Measurements from ENCODE around the gene KLF14.
"Not testable (repeated sequence)": the region's sequence is repeated elsewhere in the genome, so short reads cannot be mapped to it uniquely, and the experiment has no call there.

Gene KLF14

DNA sequence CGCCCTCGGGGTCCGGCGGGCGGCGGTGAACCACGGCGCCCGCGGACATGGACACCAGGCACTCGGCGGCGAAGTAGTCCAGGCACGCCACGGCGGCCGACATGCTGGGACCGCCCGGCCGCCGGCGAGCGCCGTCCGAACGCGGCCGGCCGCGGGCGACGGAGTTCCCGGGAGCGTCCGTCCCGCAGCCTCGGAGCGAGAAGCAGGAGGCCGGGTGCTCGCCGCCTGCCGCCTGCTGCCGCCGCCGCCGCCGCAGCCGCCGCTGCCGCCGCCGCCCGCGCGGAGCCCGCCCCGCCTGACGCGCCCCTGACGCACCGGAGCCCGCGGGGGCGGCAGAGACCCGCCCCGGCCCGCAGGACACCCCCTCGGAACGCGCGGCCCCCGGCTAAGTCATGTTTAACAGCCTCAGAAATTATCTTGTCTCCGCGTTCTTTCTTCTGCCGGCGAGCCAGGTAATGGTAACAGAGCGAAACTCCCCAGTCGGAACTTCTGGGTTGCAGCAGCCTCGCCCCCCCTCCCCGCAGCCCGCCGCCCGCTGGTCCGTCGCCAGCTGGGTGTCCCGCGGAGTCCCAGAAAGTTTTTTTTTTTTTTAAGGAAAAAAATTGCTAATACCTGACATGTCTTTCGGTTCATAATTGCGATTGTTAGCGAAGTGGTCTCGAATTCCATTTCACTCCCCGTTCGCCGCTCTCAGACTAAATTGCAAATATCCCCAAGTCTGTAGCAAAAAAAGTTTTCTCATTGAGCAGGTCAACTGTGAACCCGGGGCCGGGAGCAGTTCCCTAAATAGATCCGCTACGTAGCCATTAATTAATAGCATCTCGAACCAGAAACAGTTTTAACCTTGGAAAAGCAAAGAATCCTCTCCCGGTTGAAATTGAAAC, at the start of gene KLF14:
TSS of gene KLF14 (minus strand) at position 277 of the 884 bp plus-strand sequence. CDS start at position 103, 174 bp downstream.
- DNase-seq (ENCODE audit: low read depth), result no peak

DNA sequence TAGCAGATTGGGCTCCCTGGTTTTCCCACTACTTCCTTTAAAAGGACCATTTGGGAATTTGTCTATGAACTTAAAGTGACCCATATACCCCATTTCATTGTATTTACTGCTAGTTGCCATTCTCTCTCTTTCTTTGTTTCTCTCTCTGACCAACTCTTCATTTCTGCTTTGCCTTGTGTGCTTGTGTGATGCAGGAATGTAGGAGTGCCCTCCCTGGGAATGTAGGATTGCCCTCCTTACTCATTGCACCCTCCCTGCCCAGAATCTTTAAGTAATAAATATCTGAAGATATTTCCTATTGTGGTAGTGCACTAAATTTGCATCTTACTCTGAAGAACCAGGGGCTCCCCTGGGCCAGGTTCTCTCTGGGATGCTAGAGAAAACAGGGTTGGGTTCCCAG, 47.3 kb upstream of the KLF14 start:
- no peak for DNase-seq (ENCODE audit: low read depth)

DNA sequence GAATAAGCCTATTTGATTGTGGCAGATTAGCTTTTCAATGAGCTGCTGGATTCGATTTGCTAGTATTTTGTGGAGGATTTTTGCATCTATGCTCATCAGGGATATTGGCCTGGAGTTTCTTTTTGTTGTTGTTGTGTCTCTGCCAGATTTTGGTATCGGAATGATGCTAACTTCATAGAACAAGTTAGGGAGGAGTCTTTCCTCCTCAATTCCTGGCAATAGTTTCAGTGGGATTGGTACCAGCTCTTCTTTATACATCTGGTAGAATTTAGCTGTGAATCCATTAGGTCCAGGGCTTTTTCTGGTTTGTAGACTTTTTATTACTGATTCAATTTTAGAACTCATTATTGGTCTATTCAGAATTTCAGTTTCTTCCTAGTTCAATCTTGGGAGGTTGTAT, 43.4 kb upstream of the KLF14 start:
- DNase-seq (ENCODE audit: low read depth), result no peak

DNA sequence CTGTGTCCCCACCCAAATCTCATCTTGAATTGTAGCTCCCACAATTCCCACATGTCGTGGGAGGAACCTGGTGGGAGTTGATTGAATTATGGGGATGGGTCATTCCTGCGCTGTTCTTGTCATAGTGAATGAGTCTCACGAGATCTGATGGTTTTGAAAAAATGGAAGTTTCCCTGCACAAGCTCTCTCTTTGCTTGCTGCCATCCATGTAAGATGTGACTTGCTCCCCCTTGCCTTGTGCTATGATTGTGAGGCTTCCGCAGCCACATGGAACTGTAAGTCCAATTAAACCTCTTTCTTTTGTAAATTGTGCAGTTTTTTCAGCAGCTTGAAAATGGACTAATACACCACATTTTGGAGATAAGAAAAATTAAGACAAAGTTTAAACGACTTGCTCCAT, 38.4 kb upstream of the KLF14 start:
- DNase-seq (ENCODE audit: low read depth), result not testable (repeated sequence)

DNA sequence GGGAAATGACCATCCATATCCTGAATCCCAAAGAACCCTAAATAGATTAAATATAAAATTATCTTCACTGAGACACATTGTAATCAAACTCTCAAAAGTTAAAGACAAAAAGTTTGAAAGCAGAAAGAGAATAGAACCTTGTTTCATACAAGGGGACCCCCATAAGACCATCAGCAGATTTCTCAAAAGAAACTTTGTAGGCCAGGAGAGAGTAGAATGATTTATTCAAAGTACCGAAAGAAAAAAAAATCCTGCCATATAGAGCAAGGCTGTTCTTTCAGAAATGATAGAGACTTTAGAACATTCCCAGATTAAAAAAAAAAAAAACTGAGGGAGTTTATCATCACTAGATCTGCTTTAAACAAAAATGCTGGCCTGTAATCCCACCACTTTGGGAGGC, 34.8 kb upstream of the KLF14 start:
- DNase-seq (ENCODE audit: low read depth), result no peak

DNA sequence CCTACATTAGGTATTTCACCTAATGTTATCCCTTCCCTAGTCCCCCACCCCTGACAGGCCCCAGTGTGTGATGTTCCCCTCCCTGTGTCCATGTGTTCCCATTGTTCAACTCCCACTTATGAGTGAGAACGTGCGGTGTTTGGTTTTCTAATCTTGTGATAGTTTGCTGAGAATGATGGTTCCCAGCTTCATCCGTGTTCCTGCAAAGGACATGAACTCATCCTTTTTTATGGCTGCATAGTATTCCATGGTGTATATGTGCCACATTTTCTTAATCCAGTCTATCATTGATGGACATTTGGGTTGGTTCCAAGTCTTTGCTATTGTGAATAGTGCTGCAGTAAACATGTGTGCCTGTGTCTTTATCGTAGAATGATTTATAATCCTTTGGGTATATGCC, 30.6 kb upstream of the KLF14 start:
- not testable (repeated sequence) for DNase-seq (ENCODE audit: low read depth)

DNA sequence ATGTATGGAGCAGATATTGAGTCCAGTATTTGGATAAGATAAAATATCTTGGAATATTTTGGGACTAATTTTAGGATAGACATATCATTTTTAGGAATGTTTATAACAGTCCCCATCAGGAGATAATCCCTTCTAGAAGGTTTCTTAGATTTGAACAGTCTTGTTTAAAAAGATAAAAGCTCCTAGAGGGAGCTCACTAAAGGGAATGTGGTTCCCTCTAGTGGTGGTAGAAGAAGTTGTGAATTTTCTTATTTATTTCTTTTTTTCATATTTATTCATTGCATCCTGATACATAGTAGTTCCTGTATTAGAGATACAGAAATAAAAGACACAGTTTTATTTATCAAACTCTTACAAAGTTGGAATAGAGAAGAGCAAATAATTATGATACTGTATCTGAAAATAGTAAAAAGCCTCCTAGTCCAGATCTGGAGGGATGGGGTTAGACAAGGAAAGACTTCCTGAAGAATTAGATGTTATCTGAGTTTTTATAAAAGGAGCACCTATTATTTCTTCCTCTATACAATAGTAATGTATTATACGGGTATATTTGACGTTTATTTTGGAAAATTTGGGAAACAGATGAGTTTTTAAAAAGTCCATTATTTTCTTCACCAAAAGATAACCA, 24.5 kb upstream of the KLF14 start:
- no peak for DNase-seq (ENCODE audit: low read depth)

DNA sequence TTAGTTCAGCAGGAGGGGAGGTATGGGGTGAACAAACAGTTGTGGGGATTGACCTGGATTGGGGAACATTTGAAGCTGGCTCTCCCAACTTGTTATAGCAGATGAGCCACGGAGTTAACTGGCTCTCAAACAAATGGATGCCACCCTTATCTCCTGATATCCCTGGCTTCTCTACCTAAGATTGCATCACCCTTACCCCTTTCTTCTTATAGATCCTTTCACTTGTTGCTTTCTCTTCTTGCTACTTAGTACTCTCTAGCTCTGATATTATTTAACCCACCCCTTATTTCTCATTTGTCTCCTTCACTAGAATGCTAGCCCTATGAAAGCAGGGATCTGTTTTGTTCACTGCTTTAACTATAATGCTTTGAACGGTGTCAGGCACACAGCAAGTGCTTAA, 22.3 kb upstream of the KLF14 start:
- DNase-seq (ENCODE audit: low read depth), result no peak

DNA sequence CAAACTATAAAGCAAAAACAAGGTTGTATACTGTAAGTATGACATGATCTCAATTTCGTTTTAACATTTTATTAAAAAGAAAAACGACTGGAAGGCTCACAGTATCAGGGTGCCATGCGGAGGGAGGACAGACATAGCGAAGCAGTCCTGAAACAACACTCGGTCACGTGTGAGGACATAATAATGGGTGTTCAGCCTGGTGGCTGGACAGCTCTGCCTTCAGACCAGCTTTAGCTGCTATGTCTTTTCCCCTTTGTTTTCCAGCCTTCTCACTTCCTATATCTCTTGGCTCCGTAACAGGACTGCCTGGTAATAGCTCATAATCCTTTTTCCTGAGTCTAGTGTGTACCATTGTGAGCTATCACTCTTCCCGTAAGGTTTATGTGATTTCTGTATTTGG, 18.4 kb upstream of the KLF14 start:
- DNase-seq (ENCODE audit: low read depth), result no peak

DNA sequence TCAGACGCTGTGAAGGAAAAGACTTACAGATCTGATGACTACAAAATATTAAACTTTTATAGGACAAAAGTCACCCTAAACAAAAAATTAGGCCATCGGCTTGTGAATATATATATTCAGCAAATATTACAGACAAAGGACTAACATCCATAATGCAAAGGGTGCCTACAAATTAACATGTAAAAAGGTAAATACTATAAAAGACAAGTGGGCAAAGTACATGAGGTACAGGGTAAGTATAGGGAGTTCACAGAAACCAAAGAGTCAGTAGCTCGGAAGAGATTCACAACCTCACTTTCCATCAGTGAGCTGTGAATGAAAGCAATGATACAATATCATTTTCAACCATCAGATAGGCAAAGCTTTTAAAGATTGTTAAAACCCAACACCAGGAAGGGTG, 16.7 kb upstream of the KLF14 start:
- DNase-seq (ENCODE audit: low read depth), result no peak

DNA sequence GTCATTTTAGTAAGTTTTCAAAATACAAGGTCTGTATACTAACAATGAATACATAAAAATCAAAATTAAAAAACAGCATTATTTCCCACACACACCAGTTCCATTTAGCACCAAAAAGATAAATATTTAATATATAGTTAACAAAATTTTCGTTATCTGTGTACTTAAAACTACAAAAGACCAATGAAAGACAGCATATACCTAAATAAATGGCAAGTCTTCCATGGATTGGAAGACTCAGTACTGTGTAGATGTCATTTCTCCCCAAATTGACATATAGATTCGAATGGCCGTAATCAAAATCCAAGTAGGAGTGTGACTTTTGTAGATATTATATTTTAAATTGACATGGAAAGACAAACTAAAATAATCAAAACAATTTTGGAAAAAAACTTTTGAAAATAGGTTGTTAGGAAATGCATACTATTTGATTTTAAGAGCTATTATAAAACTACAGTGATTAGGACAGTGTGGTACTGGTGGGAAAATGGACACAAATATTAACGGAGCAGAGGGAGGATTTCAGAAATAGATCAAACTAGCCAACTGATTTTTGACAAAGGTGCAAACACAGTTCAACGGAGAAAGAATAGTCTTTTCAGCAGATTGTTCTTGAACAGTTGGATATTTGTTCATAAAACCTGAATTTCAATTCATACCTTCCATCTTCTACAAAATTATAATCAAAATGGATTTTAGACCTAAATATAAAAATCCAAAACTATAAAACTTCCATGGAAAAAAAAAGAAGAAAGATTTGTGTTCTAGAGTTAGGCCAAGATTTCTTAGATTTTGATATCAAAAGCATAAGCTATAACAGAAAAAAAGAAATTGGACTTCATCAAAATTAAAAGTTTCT, 14.8 kb upstream of the KLF14 start:
- no peak for DNase-seq (ENCODE audit: low read depth)

DNA sequence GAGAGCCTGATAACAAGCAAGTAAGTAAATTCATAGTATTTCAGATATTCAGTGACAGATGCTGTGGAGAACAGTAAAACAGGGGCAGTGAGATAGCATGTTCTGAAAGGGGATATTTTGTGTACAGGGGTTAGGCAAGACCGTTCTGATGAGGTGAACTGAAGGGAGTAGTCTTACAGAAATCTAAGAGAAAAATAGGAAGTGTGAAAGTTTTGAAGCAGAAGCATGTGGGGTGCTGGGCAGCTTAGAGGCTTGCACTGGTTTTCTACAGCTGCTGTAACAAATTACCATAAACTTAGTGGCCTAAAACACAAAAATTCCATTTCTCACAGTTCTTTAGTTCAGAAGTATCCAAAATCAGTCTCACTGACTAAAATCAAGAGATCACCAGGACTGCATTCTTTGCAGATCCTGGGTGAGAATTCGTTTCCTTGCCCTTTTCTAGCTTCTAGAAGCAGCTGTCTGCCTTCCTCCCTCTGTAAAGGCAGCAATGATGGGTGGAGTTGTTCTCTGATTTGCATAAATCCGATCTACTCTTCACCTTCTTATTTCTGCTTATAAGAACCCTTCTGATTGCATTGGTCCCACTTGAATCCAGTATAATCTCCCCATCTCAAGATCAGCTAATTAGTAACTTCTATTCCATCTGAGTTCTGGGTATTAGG, 7.5 kb upstream of the KLF14 start:
- no peak for DNase-seq (ENCODE audit: low read depth)

DNA sequence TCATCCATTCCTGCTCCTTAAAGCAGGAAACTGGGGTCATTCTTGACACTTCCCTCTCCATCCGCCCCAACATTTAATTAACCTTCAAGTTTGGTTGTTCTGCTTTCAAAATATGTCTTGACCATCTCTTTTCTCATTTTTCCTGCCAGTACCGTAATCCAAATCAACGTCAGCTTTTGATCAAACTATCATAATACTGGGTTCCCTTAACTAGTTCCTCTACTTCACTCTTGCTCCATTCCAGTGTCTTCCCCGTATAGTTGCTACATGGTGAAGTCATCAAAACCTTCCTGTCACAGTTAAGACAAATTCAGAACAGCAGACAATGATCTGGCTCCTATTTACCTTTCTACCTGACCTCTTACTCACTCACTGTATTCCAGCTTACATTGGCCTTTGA, 6.6 kb upstream of the KLF14 start:
- DNase-seq (ENCODE audit: low read depth), result no peak

DNA sequence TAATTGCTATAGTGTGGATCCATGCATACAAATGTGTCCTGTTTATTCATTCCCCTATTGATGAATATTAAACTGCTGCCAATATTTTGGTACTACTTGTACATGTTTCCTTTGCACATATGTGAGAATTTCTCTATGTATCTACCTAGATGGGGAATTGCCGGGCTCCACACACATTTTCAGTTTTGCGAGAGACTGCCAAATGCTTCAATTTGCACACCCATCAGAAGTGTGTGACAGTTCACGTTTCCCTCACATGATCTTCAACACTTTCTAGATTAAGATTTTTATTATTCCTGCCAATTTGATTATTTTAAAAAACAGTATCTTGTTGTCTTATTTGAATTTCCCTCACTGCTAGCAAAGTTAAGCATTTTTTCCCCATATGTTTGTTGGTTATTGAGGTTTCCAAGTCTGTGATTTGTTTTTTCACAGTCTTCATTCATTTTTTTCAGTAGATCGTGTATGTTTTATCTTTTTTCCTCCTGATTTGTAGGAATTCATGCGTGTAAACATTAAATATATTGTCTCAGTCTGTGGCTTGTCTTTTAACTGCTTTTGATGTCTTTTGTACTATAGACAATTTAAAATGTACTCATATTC, 2.4 kb upstream of the KLF14 start:
- no peak for DNase-seq (ENCODE audit: low read depth)

DNA sequence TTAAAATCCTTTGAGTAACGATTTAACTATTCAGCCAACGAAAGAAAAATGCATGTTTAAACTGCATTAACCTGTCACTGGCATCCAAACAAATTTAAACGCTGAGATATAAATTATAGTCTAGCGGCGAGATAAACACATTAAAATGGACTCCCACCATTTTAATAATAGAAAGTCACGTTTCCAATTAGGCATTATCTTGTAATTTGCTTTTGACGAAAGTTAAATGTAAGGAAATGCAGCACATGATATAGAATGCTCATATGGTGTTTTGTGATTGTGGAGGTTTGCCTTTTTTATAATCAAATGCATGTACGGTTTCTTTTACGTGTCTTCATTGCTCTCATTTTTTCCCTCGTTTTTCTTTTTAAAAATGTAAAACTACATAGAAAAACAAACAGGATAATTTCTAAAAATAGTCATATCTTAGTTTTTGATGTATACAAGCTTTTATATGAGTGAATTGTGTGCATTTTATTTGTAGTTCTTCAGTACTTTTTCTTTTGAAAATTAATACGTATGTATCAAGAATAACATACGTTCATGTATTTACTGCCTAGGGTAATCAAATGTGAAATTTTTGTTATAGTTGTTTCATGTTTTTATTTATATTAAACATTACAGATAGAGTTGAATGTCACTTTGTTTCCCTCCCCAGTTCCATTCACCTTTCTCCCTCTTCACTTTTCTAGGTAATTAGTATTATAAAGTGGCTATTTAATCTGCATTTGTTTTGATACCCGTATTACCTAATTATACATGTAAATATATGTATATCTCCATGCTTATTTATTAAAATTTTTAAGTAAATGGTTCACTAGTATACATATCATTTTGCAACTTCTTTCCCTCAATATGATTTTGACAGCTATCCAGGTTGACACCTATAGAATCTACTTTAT, 1.1 kb upstream of the KLF14 start:
- DNase-seq (ENCODE audit: low read depth), result no peak

DNA sequence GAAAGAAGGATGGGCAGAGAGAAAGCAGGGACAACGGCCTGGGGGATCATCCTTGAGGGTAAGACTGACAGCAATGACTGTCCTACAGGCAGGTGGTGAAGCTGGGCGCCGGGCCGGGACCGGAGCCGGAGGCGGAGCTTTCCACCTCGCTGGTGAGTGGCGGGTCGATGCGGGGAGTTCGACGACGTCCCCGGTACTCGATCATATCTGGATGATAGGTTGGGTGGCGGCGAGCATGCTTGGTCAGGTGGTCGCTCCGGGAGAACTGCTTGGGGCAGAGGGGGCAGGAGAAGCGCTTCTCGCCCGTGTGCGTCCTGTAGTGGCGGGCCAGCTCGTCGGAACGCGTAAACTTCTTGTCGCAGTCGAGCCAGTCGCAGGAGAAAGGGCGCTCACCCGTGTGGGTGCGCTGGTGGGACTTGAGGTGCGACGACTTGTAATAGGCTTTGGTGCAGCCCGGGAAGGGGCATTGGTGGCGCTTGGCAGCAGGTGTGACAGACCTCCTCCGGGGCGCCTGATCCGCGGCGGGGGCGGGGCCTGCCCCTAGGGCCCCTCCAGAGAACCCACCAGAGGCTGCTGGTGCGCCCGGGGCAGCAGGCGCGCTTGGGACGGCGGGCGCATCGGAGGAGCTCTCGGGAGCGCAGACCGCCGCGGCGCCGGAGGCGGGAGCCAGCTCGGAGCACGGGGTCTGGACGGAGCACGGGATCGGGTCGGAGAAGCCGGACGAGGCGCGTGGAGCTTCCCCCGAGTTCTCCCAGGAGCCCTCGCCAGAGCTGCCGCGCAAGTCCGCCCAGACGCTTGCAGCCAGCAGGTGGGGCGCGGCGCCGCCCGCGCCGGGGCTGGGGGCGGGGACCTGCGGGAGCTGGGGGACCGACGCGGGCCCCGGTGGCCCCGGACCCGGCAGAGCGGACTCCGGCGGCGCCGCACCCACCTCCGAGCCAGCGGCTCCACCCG, 752 bp downstream of the KLF14 start:
- DNase-seq (ENCODE audit: low read depth), result no peak

DNA sequence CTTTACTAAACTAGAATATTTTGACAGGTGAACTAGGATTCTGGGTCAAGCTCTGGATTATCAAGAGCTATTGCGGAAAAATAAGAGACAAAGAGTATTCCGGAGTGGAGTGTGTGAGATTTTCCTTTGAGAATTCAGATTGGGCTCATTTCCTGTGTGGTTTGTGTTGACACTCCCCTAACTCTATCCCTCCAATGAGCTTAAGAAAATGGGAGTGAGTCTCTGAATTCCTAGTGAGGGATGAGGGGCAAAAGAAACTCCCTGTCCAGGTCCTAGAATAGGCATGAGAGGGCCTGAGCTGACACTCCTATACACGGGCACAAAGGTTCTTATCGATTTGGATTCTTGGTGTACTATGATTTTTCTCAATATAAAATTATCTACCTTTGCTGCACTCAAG, 10.2 kb downstream of the KLF14 start:
- DNase-seq (ENCODE audit: low read depth), result no peak

DNA sequence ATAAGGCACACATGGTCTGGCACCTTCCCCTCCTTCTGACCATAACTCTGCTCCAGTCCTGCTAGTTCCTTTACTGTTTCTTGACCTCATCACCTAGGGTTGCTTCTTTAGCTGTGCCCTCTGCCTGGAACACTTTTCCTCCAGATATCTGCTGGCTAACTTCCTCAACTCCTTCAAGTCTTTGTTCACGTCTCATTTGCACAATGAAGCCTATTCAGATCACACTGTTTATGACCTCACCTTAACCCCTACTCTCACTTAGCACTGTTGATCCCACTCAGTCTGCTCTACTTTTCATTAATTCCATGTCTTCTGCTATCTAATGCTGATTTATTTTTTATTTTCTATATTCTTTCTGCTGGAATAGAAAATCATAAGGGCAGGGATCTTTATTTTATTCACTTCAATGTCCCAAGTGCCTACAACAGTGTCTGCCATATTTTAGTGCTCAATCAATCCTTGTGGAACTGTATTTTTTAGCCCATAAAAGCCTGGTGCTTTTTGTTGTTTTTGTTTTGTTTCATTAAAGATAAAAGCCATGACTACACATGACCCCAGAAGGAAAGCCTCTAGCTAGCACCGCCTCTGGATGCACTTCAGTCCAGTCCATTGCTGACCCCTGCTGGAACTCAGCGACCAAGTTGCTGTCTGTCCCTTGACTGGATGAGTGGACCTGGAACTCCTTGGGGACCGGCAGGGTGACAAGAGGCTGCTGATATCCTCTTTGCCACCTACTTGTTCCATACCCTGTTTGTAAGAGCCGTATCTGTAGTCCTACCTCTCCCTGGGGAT, 12.3 kb downstream of the KLF14 start:
- DNase-seq (ENCODE audit: low read depth), result no peak

DNA sequence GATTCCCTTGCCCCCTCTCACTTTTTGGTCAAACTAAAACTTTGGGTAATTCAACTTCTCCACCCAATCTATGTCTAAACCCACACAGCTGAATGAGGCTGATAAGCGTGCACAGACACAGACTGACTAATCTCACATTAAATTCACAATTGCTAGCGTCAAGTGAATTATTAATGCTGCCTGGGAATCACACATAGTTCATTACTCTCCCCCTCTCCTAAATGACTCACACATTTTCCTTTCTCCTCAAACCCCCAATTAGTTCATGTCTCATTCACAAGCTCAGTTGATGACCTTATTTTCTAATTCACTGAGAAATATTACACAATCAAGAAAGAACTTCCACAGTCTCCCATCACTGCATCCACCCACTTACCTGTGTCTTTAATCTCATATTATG, 14.5 kb downstream of the KLF14 start:
- DNase-seq (ENCODE audit: low read depth), result no peak

Measured in stimulated activated CD8-positive, alpha-beta memory T cell treated with anti-CD3 and anti-CD28 coated beads, Interleukin-4, amount 100 ng/mL, for 24 hours (primary cell).